ENCODE data around the gene EPYC. TPM values are rescaled to one million over a fixed set of nuclear protein-coding genes. Genes with fewer than 3 reads are reported as not detected.

EPYC gene, protein sequence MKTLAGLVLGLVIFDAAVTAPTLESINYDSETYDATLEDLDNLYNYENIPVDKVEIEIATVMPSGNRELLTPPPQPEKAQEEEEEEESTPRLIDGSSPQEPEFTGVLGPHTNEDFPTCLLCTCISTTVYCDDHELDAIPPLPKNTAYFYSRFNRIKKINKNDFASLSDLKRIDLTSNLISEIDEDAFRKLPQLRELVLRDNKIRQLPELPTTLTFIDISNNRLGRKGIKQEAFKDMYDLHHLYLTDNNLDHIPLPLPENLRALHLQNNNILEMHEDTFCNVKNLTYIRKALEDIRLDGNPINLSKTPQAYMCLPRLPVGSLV
- total RNA-seq: not detected in 2 replicates

DNA sequence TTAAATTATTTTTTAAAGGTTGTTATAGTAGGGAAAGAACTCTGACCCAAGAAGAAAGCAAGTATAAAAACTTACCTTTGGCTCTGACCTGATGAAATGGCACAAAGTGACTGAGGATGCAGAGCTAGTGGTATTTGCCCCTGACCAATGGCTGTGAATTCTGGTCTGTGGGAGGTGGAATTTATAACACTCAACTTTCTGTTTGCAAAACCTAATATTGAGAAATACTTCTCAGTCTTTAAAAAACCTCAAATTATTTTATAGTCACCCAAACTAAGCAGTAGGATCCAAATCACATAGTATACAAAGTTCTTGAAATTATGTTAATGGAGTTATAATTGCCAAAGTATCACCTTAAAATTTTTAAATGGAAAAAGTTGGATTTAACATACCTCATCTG lies at the start of gene EPYC:
TSS of gene EPYC (minus strand) at position 101 of the 400 bp plus-strand sequence. CDS start 2,407 bp downstream, outside the sequence.

GRCh38 chr12:90954921-90955320 lies 49.9 kb downstream of the EPYC start, which contains the start of gene CCER1:
CCER1 (minus strand) TSS chr12:90955176; CDS start chr12:90954742, 434 bp downstream.

Other genes starting within 250 kb of the EPYC start
- not detected in 2 replicates for gene CCER1, start 49.8 kb downstream of the EPYC start, total RNA-seq
- not detected in 2 replicates for gene KERA, start 53.1 kb upstream of the EPYC start, total RNA-seq
- 0.60 and 2.8 TPM in 2 replicates for gene LUM, start 106.5 kb upstream of the EPYC start, total RNA-seq
- gene DCN, start 177.8 kb upstream of the EPYC start, total RNA-seq: 7.9 and 9.9 TPM in 2 replicates

Measured in airway epithelial cell (primary cell).